Activated T-cell treated with anti-CD3 and anti-CD28 coated beads, Interleukin-2, amount 50 U/mL, for 4 hours (primary cell): Measurements from ENCODE around the gene SOX5. TPM values are rescaled to one million over a fixed set of nuclear protein-coding genes. Genes with fewer than 3 reads are reported as not detected.

Experiments
- ATAC-seq, 2 donors: fragments of 200-7000 bp; cut with Tn5 transposase; one replicate each; pipeline ENCODE4 v1.10.0; 2021
- DNase-seq: peaks from one replicate; pipeline ENCODE4 v3.0.0-alpha.2; 2020
- H3K27me3 Mint-ChIP-seq: one replicate; pipeline ENCODE4 v1.8.0; 2021; ENCODE audit warnings: low read depth, mixed read lengths
- H3K36me3 Mint-ChIP-seq: one replicate; pipeline ENCODE4 v1.8.0; 2022; ENCODE audit warnings: mixed read lengths; ENCODE audit not compliant: insufficient read depth
- H3K4me1 Mint-ChIP-seq: one replicate; pipeline ENCODE4 v1.8.0; 2021; ENCODE audit warnings: low read depth, mixed read lengths
- H3K4me3 Mint-ChIP-seq: one replicate; pipeline ENCODE4 v1.8.0; 2021; ENCODE audit warnings: mild to moderate bottlenecking, moderate library complexity, mixed read lengths
- H3K9me3 Mint-ChIP-seq: one replicate; pipeline ENCODE4 v1.8.0; 2021; ENCODE audit warnings: mixed read lengths
- total RNA-seq, 3 donors: library from RNA; stranded (reverse); gene quantifications; one replicate each; pipeline ENCODE4 v1.2.1, GENCODE V29; 2021

Gene SOX5
- total RNA-seq: 1 to 10 TPM in 1 of 3 donors, under 1 TPM in 2; 0.15 to 1.7 (median 0.34) TPM

DNA sequence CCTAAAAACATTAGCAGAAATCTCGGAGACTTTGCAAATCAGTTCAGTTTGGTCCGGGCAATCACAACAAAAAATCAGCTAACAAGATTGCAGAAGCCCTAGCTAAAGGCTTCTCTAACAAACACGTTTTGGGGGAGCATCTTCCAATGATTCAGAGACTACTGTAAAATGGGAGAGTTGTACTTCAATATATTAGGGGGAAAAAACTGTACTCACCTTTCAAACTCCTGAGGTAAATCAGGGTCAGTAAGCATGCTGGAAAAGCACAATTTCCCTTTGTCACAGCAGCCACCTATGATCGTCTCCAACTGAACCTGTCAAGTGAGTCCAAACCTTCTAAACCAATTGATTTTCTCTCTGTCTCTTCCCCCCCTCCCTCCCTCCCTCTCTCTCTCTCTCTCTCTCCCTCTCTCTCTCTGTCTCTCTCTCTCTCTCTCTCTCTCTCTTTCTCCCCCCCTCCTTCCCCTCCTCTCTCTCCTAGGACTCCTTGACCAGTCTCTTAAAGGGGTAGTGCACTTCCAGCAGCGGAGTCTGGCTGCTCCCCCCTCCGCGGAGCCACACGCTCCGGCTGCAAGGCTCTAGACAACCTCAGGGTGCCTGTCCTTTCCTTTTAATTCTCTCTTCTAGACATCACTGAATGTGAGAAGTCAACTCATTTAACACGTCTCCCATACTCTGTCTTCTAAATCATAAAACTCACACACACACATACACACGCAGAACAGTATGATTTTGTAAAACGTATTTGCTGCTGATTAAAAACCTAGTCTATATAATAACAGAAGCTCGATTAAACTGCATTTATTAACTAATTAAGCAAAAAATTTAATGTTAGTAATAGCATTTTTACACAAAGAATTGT is at the start of gene SOX5:
Gene SOX5 (minus strand): TSS at position 323 of the 862 bp plus-strand sequence. CDS start 69 bp downstream, at position 254.
- Mint-ChIP-seq H3K27me3 (no peaks in the 10 kb centered on the region), H3K4me3 (no peak within 1 kb of the TSS), H3K36me3 (no peaks in the 10 kb centered on the region), H3K9me3 (no peaks in the 10 kb centered on the region), H3K4me1 (no peaks in the 10 kb centered on the region)
- ATAC-seq (no peak), DNase-seq (no peak)

DNA sequence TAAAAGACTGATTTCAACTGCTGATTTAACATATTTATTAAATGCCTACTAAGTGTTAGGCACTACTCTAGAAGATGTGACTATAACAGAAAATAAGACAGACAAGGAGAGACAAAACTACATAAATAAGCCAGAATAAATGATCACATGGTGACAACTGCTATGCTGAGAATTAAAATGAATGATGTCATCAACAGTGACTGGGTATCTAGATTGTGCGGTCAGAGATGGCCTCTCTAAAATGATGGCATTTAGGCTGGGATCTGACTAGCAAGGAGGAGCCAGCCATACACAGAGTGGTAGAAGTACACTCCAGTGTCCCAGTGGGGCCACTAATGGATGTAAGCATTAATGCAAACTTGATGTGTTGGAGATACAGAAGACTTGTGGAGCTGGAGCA is 37.6 kb upstream of the SOX5 start:
- Mint-ChIP-seq H3K9me3 (peaks cover 4% of the 10 kb centered on the region), H3K4me1 (no peaks in the 10 kb centered on the region), H3K27me3 (no peaks in the 10 kb centered on the region), H3K36me3 (no peaks in the 10 kb centered on the region), H3K4me3 (no peak overlapping the region)
- DNase-seq: no peak
- no peak for ATAC-seq

GRCh38 chr12:23980826-23981225 is 31.4 kb upstream of the SOX5 start:
- no peaks in the 10 kb centered on the region for H3K27me3 Mint-ChIP-seq
- peaks cover 4% of the 10 kb centered on the region for H3K9me3 Mint-ChIP-seq
- no peak overlapping the region for H3K4me3 Mint-ChIP-seq
- no peak for DNase-seq
- H3K4me1 Mint-ChIP-seq: no peaks in the 10 kb centered on the region
- H3K36me3 Mint-ChIP-seq: no peaks in the 10 kb centered on the region
- no peak for ATAC-seq

DNA sequence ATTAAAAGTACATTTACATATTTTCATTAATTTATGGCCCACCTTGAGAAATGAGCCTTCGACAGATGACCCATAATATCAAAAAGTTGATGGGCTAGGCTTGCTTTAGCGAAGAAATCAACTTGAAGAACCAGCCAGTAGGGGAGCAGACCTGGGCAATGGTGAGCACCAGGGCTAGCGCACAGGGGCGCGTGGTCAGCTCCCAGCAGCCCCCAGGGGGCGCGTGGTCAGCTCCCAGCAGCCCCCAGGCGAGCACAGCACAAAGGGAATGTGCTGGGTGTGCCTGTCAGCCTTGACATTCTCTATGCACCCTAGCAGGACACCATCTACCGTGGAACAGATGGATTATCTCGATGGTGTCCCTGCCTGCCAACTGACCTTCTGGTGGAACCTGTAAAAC is 15.3 kb upstream of the SOX5 start:
- Mint-ChIP-seq H3K36me3 (no peaks in the 10 kb centered on the region), H3K4me1 (no peaks in the 10 kb centered on the region), H3K9me3 (no peaks in the 10 kb centered on the region), H3K4me3 (no peak overlapping the region), H3K27me3 (no peaks in the 10 kb centered on the region)
- ATAC-seq: no peak
- DNase-seq: no peak

DNA sequence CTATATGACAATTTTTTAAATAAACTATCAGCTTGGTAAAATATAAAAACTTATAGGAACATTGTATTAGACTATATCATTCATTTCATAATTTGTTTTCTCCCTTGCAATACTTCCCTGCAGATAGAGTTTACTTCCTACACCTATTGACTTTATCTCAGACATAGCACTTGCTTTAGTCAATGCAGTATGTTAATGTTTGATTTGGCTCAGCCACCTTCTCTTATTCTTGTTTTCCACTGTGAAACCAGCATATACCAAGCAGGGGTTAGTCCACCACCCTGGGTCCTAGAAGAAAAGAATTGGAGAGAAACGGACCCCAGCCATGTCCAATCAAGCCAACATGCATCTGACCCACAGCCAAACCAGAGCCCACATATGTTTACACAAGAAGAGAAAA is 10.4 kb upstream of the SOX5 start:
- ATAC-seq: no peak
- Mint-ChIP-seq H3K9me3 (no peaks in the 10 kb centered on the region), H3K4me1 (no peaks in the 10 kb centered on the region), H3K27me3 (no peaks in the 10 kb centered on the region), H3K36me3 (no peaks in the 10 kb centered on the region), H3K4me3 (no peak overlapping the region)
- DNase-seq: no peak

DNA sequence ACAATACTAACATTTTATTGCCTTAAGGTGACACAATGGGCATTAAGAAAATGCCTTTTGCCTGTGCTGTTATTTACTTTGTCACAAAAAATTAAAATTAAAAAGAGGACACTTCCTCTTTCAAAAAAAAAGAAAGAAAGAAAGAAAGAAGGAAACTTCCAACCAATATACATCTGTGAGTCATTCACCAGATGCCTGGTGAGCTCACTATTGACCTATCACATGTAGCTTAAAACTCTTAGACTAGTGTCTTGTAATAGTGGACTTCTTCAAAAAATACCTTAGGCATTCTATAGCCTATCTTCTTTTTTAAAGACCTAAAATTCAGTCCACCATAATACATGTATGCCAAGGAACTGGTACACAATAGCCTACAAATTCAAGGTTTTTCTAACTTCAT is 4.9 kb upstream of the SOX5 start:
- Mint-ChIP-seq H3K9me3 (no peaks in the 10 kb centered on the region), H3K27me3 (no peaks in the 10 kb centered on the region), H3K36me3 (no peaks in the 10 kb centered on the region), H3K4me1 (no peaks in the 10 kb centered on the region), H3K4me3 (no peak overlapping the region)
- ATAC-seq (no peak), DNase-seq (no peak)

DNA sequence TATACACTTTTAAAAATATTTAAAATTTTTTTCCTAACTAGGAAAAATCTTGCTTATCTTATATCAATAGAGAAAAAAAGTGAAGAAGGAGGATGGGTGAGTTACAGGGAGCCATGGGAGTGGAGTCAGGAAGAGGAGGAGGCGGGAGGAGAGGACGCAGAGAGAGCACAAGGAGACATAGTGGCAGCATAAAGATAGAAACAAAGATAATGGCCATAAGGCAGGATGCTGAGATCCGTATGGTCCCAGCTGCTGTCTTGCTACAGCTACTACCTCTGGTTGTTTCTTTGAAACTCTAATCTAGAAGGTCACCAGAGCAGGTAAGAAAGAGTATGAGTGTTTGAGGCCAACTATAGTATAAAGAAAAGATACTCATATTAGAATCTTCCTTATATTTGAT is 2.6 kb upstream of the SOX5 start:
- DNase-seq (no peak), ATAC-seq (no peak)
- Mint-ChIP-seq H3K4me1 (no peaks in the 10 kb centered on the region), H3K36me3 (no peaks in the 10 kb centered on the region), H3K9me3 (no peaks in the 10 kb centered on the region), H3K4me3 (no peak overlapping the region), H3K27me3 (no peaks in the 10 kb centered on the region)

DNA sequence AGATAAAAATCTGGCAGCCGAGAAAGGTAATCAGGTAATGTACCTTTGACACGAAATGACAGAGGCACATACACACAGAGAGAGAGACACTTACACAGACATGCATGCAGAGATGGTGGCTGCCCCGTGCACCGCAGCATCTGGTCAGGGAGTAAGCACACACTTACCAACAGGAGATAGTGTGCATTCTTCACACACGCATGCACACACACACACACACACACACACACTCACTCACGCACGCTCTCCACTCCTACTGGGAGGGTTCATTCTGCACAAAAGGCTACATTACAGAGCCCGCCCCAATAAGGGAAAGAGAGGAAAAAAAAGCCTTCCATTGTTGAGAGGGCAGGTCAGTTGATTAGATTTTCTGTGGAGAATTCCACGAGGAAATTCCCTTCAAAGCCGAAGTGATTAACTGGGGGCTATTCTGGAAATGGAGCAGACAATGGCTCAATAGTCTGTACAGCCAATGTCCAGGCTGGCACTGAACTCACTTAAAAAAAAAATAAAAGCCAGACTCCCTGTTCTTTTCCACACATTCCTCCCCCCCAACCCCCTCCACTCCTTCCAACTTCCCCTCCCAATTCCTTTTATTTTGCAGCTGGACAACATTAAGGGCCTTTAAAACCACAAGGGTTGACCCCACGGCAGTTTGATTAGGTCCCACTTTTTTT is 1.4 kb upstream of the SOX5 start:
- H3K4me3 Mint-ChIP-seq: no peak overlapping the region
- DNase-seq: no peak
- H3K36me3 Mint-ChIP-seq: no peaks in the 10 kb centered on the region
- no peaks in the 10 kb centered on the region for H3K4me1 Mint-ChIP-seq
- H3K9me3 Mint-ChIP-seq: no peaks in the 10 kb centered on the region
- H3K27me3 Mint-ChIP-seq: no peaks in the 10 kb centered on the region
- no peak for ATAC-seq

DNA sequence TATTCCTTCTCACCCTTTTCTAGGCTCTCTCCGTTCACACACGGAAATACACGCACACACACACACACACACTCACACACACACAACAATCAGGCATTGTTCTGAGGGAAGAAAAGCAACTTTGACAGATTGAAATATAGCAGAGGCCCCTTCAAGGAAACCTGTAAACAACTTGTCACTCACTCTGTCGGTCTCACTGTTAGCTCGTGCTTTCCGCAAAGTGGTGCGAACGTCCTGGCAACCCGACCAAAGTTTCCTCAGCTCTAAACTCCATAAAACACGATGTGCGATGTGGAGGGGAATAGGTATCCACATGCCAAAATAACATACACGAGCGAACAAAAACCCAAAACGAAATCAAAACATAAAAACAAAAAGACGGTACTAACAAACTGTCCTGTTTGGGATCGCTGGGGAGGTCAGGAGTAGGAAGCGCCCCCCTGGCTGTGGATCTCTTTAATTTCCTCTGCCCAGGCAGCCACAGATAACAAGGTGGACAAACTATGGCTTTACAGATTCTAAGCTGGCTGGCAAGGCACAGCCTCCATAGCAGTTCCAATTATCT is 822 bp upstream of the SOX5 start:
- H3K9me3 Mint-ChIP-seq: no peaks in the 10 kb centered on the region
- no peak for DNase-seq

GRCh38 chr12:23948291-23948690 is 1.2 kb downstream of the SOX5 start:
- no peaks in the 10 kb centered on the region for H3K4me1 Mint-ChIP-seq
- no peak overlapping the region for H3K4me3 Mint-ChIP-seq
- ATAC-seq: no peak
- no peaks in the 10 kb centered on the region for H3K27me3 Mint-ChIP-seq
- no peaks in the 10 kb centered on the region for H3K36me3 Mint-ChIP-seq
- H3K9me3 Mint-ChIP-seq: no peaks in the 10 kb centered on the region
- DNase-seq: no peak

More for the DNA sequence above, 822 bp upstream of the SOX5 start:
- no peak for ATAC-seq
- no peaks in the 10 kb centered on the region for H3K4me1 Mint-ChIP-seq
- no peaks in the 10 kb centered on the region for H3K27me3 Mint-ChIP-seq
- no peak overlapping the region for H3K4me3 Mint-ChIP-seq
- no peaks in the 10 kb centered on the region for H3K36me3 Mint-ChIP-seq

DNA sequence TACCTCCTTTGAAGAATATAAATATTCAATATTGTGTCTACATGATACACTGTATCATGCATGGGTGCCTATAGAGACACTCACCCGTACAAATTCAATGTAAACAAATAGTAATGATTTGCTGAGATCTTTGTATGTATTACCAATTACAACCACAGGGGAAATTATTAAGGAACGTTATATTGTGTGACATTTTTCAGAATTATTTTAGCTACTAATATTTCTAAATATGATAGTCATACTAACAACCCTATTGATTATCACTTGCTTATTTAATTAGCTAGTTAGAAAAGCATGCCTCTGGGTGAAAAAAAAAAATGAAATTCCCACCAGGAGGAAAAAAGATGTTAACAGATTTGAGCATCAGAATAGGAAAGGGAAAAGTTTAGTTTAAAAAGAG is 2.1 kb downstream of the SOX5 start:
- no peak for ATAC-seq
- Mint-ChIP-seq H3K4me3 (no peak overlapping the region), H3K9me3 (no peaks in the 10 kb centered on the region)

GRCh38 chr12:23945249-23945648 is 4.2 kb downstream of the SOX5 start:
- H3K36me3 Mint-ChIP-seq: no peaks in the 10 kb centered on the region
- no peak for DNase-seq
- no peak overlapping the region for H3K4me3 Mint-ChIP-seq
- H3K27me3 Mint-ChIP-seq: no peaks in the 10 kb centered on the region
- no peaks in the 10 kb centered on the region for H3K9me3 Mint-ChIP-seq
- no peak for ATAC-seq
- no peaks in the 10 kb centered on the region for H3K4me1 Mint-ChIP-seq

More for the DNA sequence above, 2.1 kb downstream of the SOX5 start:
- no peak for DNase-seq
- Mint-ChIP-seq H3K36me3 (no peaks in the 10 kb centered on the region), H3K27me3 (no peaks in the 10 kb centered on the region), H3K4me1 (no peaks in the 10 kb centered on the region)

GRCh38 chr12:23944067-23944466 is 5.4 kb downstream of the SOX5 start:
- Mint-ChIP-seq H3K4me3 (no peak overlapping the region), H3K36me3 (no peaks in the 10 kb centered on the region), H3K27me3 (no peaks in the 10 kb centered on the region), H3K4me1 (no peaks in the 10 kb centered on the region), H3K9me3 (no peaks in the 10 kb centered on the region)
- no peak for DNase-seq
- no peak for ATAC-seq

GRCh38 chr12:23942841-23943240 is 6.6 kb downstream of the SOX5 start:
- DNase-seq (no peak), ATAC-seq (no peak)
- H3K27me3 Mint-ChIP-seq: no peaks in the 10 kb centered on the region
- no peaks in the 10 kb centered on the region for H3K36me3 Mint-ChIP-seq
- no peak overlapping the region for H3K4me3 Mint-ChIP-seq
- H3K9me3 Mint-ChIP-seq: no peaks in the 10 kb centered on the region
- no peaks in the 10 kb centered on the region for H3K4me1 Mint-ChIP-seq

- Mint-ChIP-seq H3K4me3 (no peak overlapping the region), H3K4me1 (no peaks in the 10 kb centered on the region), H3K27me3 (no peaks in the 10 kb centered on the region), H3K36me3 (no peaks in the 10 kb centered on the region), H3K9me3 (no peaks in the 10 kb centered on the region)
- DNase-seq: no peak
- no peak for ATAC-seq
These were observed 7.7 kb downstream of the SOX5 start for GRCh38 chr12:23941780-23942179.
